GM12878 (cell line): ENCODE measurements around the gene TRIM25. TPM values are rescaled to one million over a fixed set of nuclear protein-coding genes. Genes with fewer than 3 reads are reported as not detected.

Source experiments
- ATAC-seq: fragments of 200-7000 bp; cut with Tn5 transposase; 3 replicates; pipeline ENCODE4 v1.9.1; 2020; ENCODE audit warnings: mild to moderate bottlenecking, moderate library complexity
- BruUV-seq: library from RNA; stranded (reverse); fragments of 400-500 nt; replicated peaks from 2 replicates; lab custom pipeline; 2021; lab: Mats Ljungman, UMichigan
- CTCF ChIA-PET: fragments of 300-600 bp; sonication (Branson Sonifier 250); formaldehyde crosslinking; extraction: SDS; loops from one replicate; lab custom pipeline; 2021; ENCODE audit warnings: inconsistent platforms; lab: Yijun Ruan, JAX
- POLR2A ChIA-PET: fragments of 350-600 bp; formaldehyde crosslinking; extraction: SDS; loops from one replicate; lab custom pipeline; 2021; ENCODE audit warnings: inconsistent platforms; lab: Charles Lee
- RAD21 ChIA-PET: fragments of 300-600 bp; sonication (Branson Sonifier 250); formaldehyde crosslinking; loops from one replicate; lab custom pipeline; 2023; ENCODE audit warnings: antibody characterized with exemption; ENCODE audit not compliant: unreplicated experiment; lab: Charles Lee
- SMC1A ChIA-PET: fragments of 300-600 bp; sonication (Branson Sonifier 250); formaldehyde crosslinking; loops from one replicate; lab custom pipeline; 2023; ENCODE audit not compliant: unreplicated experiment, uncharacterized antibody; lab: Charles Lee
- DNase-seq: peaks from one replicate; pipeline ENCODE4 v3.0.0-alpha.2; 2011; ENCODE audit warnings: low read depth, low spot score
- FAIRE-seq: peaks from 3 replicates; lab custom pipeline; 2011; peaks lifted over from hg19 to GRCh38; lab: Jason Lieb, UNC
- H2AFZ ChIP-seq: 2 replicates; pipeline ENCODE4 v1.6.0; 2011; ENCODE audit warnings: low read depth, low read length, control low read depth; ENCODE audit not compliant: control insufficient read depth
- H3K27ac ChIP-seq: 2 replicates; pipeline ENCODE4 v1.5.1; 2011; ENCODE audit warnings: control low read depth; ENCODE audit not compliant: control insufficient read depth, insufficient read depth
- H3K27me3 ChIP-seq, 2 experiments: replicated peaks in 1 of 2; 2 replicates each; pipeline versions ENCODE4 v1.6.0 to v1.6.1; 2011; ENCODE audit warnings: low read length in 1 of 2; ENCODE audit not compliant: control insufficient read depth in 2 of 2, insufficient read depth in 2 of 2
- H3K36me3 ChIP-seq, 2 experiments: 2 replicates each; pipeline ENCODE4 v1.5.1; 2011; ENCODE audit warnings: low read length in 1 of 2; ENCODE audit not compliant: control insufficient read depth in 2 of 2, insufficient read depth in 2 of 2
- H3K4me1 ChIP-seq: 2 replicates; pipeline ENCODE4 v1.6.1; 2011; ENCODE audit warnings: mild to moderate bottlenecking, low read length, moderate library complexity, mixed read lengths; ENCODE audit not compliant: control insufficient read depth, insufficient read depth
- H3K4me2 ChIP-seq: 2 replicates; pipeline ENCODE4 v1.6.0; 2011; ENCODE audit warnings: control low read depth; ENCODE audit not compliant: control insufficient read depth, insufficient read depth
- H3K4me3 ChIP-seq: fragments of 200-600 bp; sonication (generic); 2 replicates; pipeline ENCODE4 v1.5.1; 2016
- H3K79me2 ChIP-seq: 2 replicates; pipeline ENCODE4 v1.6.0; 2011; ENCODE audit warnings: low read length; ENCODE audit not compliant: control insufficient read depth, insufficient read depth
- H3K9ac ChIP-seq: 2 replicates; pipeline ENCODE4 v1.8.0; 2011; ENCODE audit warnings: low read length, control low read depth, mixed read lengths; ENCODE audit not compliant: control insufficient read depth, insufficient read depth
- H3K9me3 ChIP-seq: replicated peaks from 3 replicates; pipeline ENCODE4 v1.5.1; 2011; ENCODE audit warnings: mild to moderate bottlenecking, low read length; ENCODE audit not compliant: control insufficient read depth, insufficient read depth
- H4K20me1 ChIP-seq: 2 replicates; pipeline ENCODE4 v1.6.0; 2011; ENCODE audit not compliant: control insufficient read depth, insufficient read depth
- BCL11A ChIP-seq: IDR thresholded peaks from 2 replicates; pipeline ENCODE4 v1.6.1; 2011; ENCODE audit warnings: low read depth, low read length
- EED ChIP-seq: sonication (generic); IDR thresholded peaks from 2 replicates; pipeline ENCODE4 v1.6.1; 2016; ENCODE audit warnings: antibody characterized with exemption, low read depth
- KAT2A ChIP-seq: conservative IDR thresholded peaks from 2 replicates; pipeline ENCODE4 v1.6.1; 2011; ENCODE audit warnings: low read depth, low read length; ENCODE audit not compliant: control insufficient read depth
- LARP7 ChIP-seq: fragments of 450-650 bp; IDR thresholded peaks from 2 replicates; pipeline ENCODE4 v1.6.1; 2017; ENCODE audit warnings: mild to moderate bottlenecking
- MTA2 ChIP-seq: fragments of 450-650 bp; IDR thresholded peaks from 2 replicates; pipeline ENCODE4 v1.6.1; 2016; ENCODE audit warnings: low read depth, mild to moderate bottlenecking, moderate library complexity
- MTA3 ChIP-seq: IDR thresholded peaks from 2 replicates; pipeline ENCODE4 v1.6.1; 2012; ENCODE audit warnings: low read length, inconsistent platforms, borderline replicate concordance
- SREBF1 ChIP-seq: IDR thresholded peaks from 2 replicates; pipeline ENCODE4 v1.6.1; 2012; ENCODE audit warnings: mild to moderate bottlenecking, low read length
- STAT1 ChIP-seq: fragments of 450-650 bp; conservative IDR thresholded peaks from 2 replicates; pipeline ENCODE4 v1.6.1; 2014; ENCODE audit warnings: antibody characterized with exemption, mild to moderate bottlenecking
- TAF1 ChIP-seq: IDR thresholded peaks from 2 replicates; pipeline ENCODE4 v1.6.1; 2011; ENCODE audit warnings: mild to moderate bottlenecking, low read depth, low read length, borderline replicate concordance
- YY1 ChIP-seq: IDR thresholded peaks from 2 replicates; pipeline ENCODE4 v1.6.1; 2011; ENCODE audit warnings: low read depth, mild to moderate bottlenecking, low read length
- ZNF217 ChIP-seq: fragments of 450-650 bp; IDR thresholded peaks from 2 replicates; pipeline ENCODE4 v1.6.1; 2017; ENCODE audit warnings: antibody characterized with exemption, mild to moderate bottlenecking
- WGBS: methylation state at CpG from one replicate; pipeline ENCODE4 v1.1.6; 2016; ENCODE audit warnings: low lambda C conversion rate; ENCODE audit not compliant: insufficient replicate concordance, insufficient coverage; ENCODE audit errors: missing lambda C conversion rate; 5-methylcytosine and 5-hydroxymethylcytosine counted together
- in situ Hi-C: fragments of 300-500 bp; cut with MboI; formaldehyde crosslinking; loops from 9 replicates; pipeline ENCODE4 v1.14.3; 2018; ENCODE audit warnings: mixed read lengths
- intact Hi-C: fragments of 100-400 bp; cut with micrococcal nuclease; formaldehyde crosslinking; loops from one replicate; pipeline ENCODE4 v1.14.2; 2022; ENCODE audit not compliant: unreplicated experiment
- polyA plus RNA-seq, 11 experiments: library from polyadenylated mRNA; depleted of rRNA in 4 of 11; unstranded in 6 of 11; stranded (reverse) in 5 of 11; fragments of >200 nt; fragmentation: Nextera tagmentation in 4 of 11; fragmentation: Illumina TruSeq in 1 of 11; extraction: Ambion mirVana in 4 of 11; extraction: Trizol in 1 of 11; gene quantifications; 1 replicate in 1 of 11; 2 replicates in 10 of 11; pipeline versions ENCODE4 v1.2.1 to v1.2.3, GENCODE V29; 2011 to 2016; ENCODE audit warnings: inconsistent platforms in 2 of 11, missing spikeins in 2 of 11, low read depth in 1 of 11
- total RNA-seq, 4 experiments: library from RNA; depleted of rRNA in 3 of 4; stranded (reverse); fragments of >200 nt in 3 of 4; fragmentation: Illumina TruSeq in 1 of 4; extraction: Trizol in 1 of 4; gene quantifications; 2 replicates each; pipeline versions ENCODE4 v1.2.1 to v1.2.3, GENCODE V29; 2013 to 2021

Gene TRIM25
- total and polyA plus RNA-seq, 10 of the 15 experiments (the other 5 are each of a cell fraction or from before 2014, with no cell fraction given), result 10.5 to 123 (median 51.3) TPM

GRCh38 chr17:56935461-56935860 is 21.6 kb upstream of the TRIM25 start:
- H3K4me2 ChIP-seq, result no peak overlapping the region
- no peak overlapping the region for H3K9ac ChIP-seq
- no peak overlapping the region for H3K4me3 ChIP-seq
- H3K9me3 ChIP-seq, result no peaks in the 10 kb centered on the region; the same call in 2 of the 3 replicates
- H3K36me3 ChIP-seq, result peaks cover 0 to 10% of the 10 kb centered on the region in 2 experiments; a peak in 2 of 4 replicates
- H3K27ac ChIP-seq, result no peak overlapping the region
- no peak for TF ChIP-seq MTA3
- no peak for TF ChIP-seq YY1
- TF ChIP-seq BCL11A, result no peak
- no peak for TF ChIP-seq TAF1
- no peak for TF ChIP-seq LARP7
- TF ChIP-seq ZNF217, result no peak
- no peak for TF ChIP-seq EED
- no peak for TF ChIP-seq MTA2
- TF ChIP-seq KAT2A, result no peak
- TF ChIP-seq STAT1, result no peak
- no peak for TF ChIP-seq SREBF1
- ChIA-PET SMC1A (interaction anchor here (1.6 kb wide), 1 partner anchor 116 kb away, joined by 7 read pairs; no protein-coding TSS in a partner anchor), POLR2A (no interaction called here), RAD21 (no interaction called here), CTCF (interaction anchor here (1.9 to 2.2 kb wide), 2 partner anchors 111 to 116 kb away, joined by 4 to 15 read pairs; no protein-coding TSS in a partner anchor)
- ATAC-seq (no peak), DNase-seq (no peak), FAIRE-seq (no peak)
- H3K79me2 ChIP-seq, result no peaks in the 10 kb centered on the region
- no peaks in the 10 kb centered on the region for H3K27me3 ChIP-seq
- no TSS peak for BruUV-seq
- intact Hi-C loops, result no loop called here
- no peak overlapping the region for H2AFZ ChIP-seq
- no peaks in the 10 kb centered on the region for H4K20me1 ChIP-seq
- in situ Hi-C loops, result loop anchor here (5.0 kb wide), 1 partner anchor 118 kb away; no protein-coding TSS in a partner anchor
- WGBS, result 94% methylated on average over 3 of the region's 3 CpGs
- no peaks in the 10 kb centered on the region for H3K4me1 ChIP-seq
